Cardiac atrium fibroblast (primary cell): ENCODE data around the gene FGFR2. TPM values are rescaled to one million over a fixed set of nuclear protein-coding genes. Genes with fewer than 3 reads are reported as not detected.

Source experiments
- total RNA-seq: library from RNA; depleted of rRNA; stranded (reverse); fragments of >200 nt; gene quantifications from 2 replicates; pipeline ENCODE4 v1.2.3, GENCODE V29; 2015

Gene FGFR2
- 0.16 TPM in 1 of 2 replicates, not detected in the other for total RNA-seq

GRCh38 chr10:121598263-121599249, at the start of gene FGFR2:
TSS of gene FGFR2 (minus strand) at chr10:121598444. CDS start at chr10:121593817, 4,627 bp downstream.

